GM12878 (cell line): Measurements from ENCODE around the gene TRMU. TPM values are rescaled to one million over a fixed set of nuclear protein-coding genes. Genes with fewer than 3 reads are reported as not detected.

Experiments
- ASH2L ChIP-seq: fragments of 300-600, 200-600 bp; sonication (generic); IDR thresholded peaks from 2 replicates; pipeline ENCODE4 v1.6.1; 2017; ENCODE audit warnings: low read depth, mild to moderate bottlenecking, borderline replicate concordance
- BACH1 ChIP-seq: fragments of 450-650 bp; IDR thresholded peaks from 2 replicates; pipeline ENCODE4 v1.6.1; 2017; ENCODE audit warnings: mild to moderate bottlenecking, borderline replicate concordance
- BHLHE40 ChIP-seq, 2 experiments: fragments of 450-650 bp in 1 of 2; IDR thresholded peaks; 2 replicates each; pipeline ENCODE4 v1.6.1; 2011 to 2017; ENCODE audit warnings: low read depth in 2 of 2, borderline replicate concordance in 1 of 2, improper control_type of control experiment in 1 of 2, low read length in 1 of 2, mild to moderate bottlenecking in 1 of 2
- CBFB ChIP-seq: IDR thresholded peaks from 2 replicates; pipeline ENCODE4 v1.6.1; 2016; ENCODE audit warnings: antibody characterized with exemption, low read depth
- CEBPZ ChIP-seq: fragments of 150-350 bp; IDR thresholded peaks from 2 replicates; pipeline ENCODE4 v1.6.1; 2016; ENCODE audit warnings: low read depth, low read length
- CREM ChIP-seq: IDR thresholded peaks from 2 replicates; pipeline ENCODE4 v1.6.1; 2014; ENCODE audit warnings: antibody characterized with exemption, low read depth
- E2F4 ChIP-seq: IDR thresholded peaks from 2 replicates; pipeline ENCODE4 v1.6.1; 2012; ENCODE audit warnings: low read depth, low read length, improper control_type of control experiment
- EED ChIP-seq: sonication (generic); IDR thresholded peaks from 2 replicates; pipeline ENCODE4 v1.6.1; 2016; ENCODE audit warnings: antibody characterized with exemption, low read depth
- EP300 ChIP-seq, 2 experiments: fragments of 150-350 bp in 1 of 2; IDR thresholded peaks; 2 replicates each; pipeline ENCODE4 v1.6.1; 2011 to 2012; ENCODE audit warnings: low read depth in 2 of 2, low read length in 2 of 2, borderline replicate concordance in 1 of 2, improper control_type of control experiment in 1 of 2, inconsistent platforms in 1 of 2; ENCODE audit not compliant: control insufficient read depth in 1 of 2
- EZH2 ChIP-seq: IDR thresholded peaks from 2 replicates; pipeline ENCODE4 v1.6.1; 2012; ENCODE audit warnings: low read depth, mild to moderate bottlenecking, control low read depth, inconsistent platforms, low read length, borderline replicate concordance; ENCODE audit not compliant: control insufficient read depth
- FOS ChIP-seq: IDR thresholded peaks from 3 replicates; pipeline ENCODE4 v1.6.1; 2011; ENCODE audit warnings: borderline replicate concordance; ENCODE audit not compliant: insufficient read length; ENCODE audit errors: extremely low read depth
- JUND ChIP-seq: IDR thresholded peaks from 2 replicates; pipeline ENCODE4 v1.6.1; 2012; ENCODE audit warnings: low read depth, mild to moderate bottlenecking, low read length, improper control_type of control experiment, moderate library complexity
- KAT2A ChIP-seq: conservative IDR thresholded peaks from 2 replicates; pipeline ENCODE4 v1.6.1; 2011; ENCODE audit warnings: low read depth, low read length; ENCODE audit not compliant: control insufficient read depth
- LARP7 ChIP-seq: fragments of 450-650 bp; IDR thresholded peaks from 2 replicates; pipeline ENCODE4 v1.6.1; 2017; ENCODE audit warnings: mild to moderate bottlenecking
- NFYB ChIP-seq: IDR thresholded peaks from 2 replicates; pipeline ENCODE4 v1.6.1; 2011; ENCODE audit warnings: low read depth, mild to moderate bottlenecking, low read length, improper control_type of control experiment, moderate library complexity; ENCODE audit not compliant: insufficient read depth
- NR2F1 ChIP-seq: fragments of 450-650 bp; conservative IDR thresholded peaks from 2 replicates; pipeline ENCODE4 v1.6.1; 2017; ENCODE audit warnings: mild to moderate bottlenecking
- PAX8 ChIP-seq: fragments of 450-650 bp; IDR thresholded peaks from 2 replicates; pipeline ENCODE4 v1.6.1; 2017; ENCODE audit warnings: mild to moderate bottlenecking, moderate library complexity
- PML ChIP-seq: IDR thresholded peaks from 2 replicates; pipeline ENCODE4 v1.6.1; 2012; ENCODE audit warnings: low read length, inconsistent platforms
- POLR2A ChIP-seq: IDR thresholded peaks from 2 replicates; pipeline ENCODE4 v1.6.1; 2011; ENCODE audit warnings: low read depth, mild to moderate bottlenecking, low read length
- POLR2AphosphoS5 ChIP-seq: IDR thresholded peaks from 2 replicates; pipeline ENCODE4 v1.6.1; 2011; ENCODE audit warnings: mild to moderate bottlenecking, low read length, inconsistent platforms
- RB1 ChIP-seq: fragments of 450-650 bp; formaldehyde crosslinking; IDR thresholded peaks from 2 replicates; pipeline ENCODE4 v1.6.1; 2017; ENCODE audit warnings: mild to moderate bottlenecking, borderline replicate concordance
- RCOR1 ChIP-seq: conservative IDR thresholded peaks from 2 replicates; pipeline ENCODE4 v1.6.1; 2012; ENCODE audit warnings: low read depth, low read length, improper control_type of control experiment
- RFX5 ChIP-seq: IDR thresholded peaks from 2 replicates; pipeline ENCODE4 v1.6.1; 2011; ENCODE audit warnings: low read depth, low read length, improper control_type of control experiment
- SUZ12 ChIP-seq: fragments of 200-600 bp; sonication (generic); IDR thresholded peaks from one replicate; pipeline ENCODE4 v1.6.1; 2018; ENCODE audit warnings: antibody characterized with exemption, mild to moderate bottlenecking; ENCODE audit not compliant: unreplicated experiment
- TAF1 ChIP-seq: IDR thresholded peaks from 2 replicates; pipeline ENCODE4 v1.6.1; 2011; ENCODE audit warnings: mild to moderate bottlenecking, low read depth, low read length, borderline replicate concordance
- polyA plus RNA-seq, 11 experiments: library from polyadenylated mRNA; depleted of rRNA in 4 of 11; unstranded in 6 of 11; stranded (reverse) in 5 of 11; fragments of >200 nt; fragmentation: Nextera tagmentation in 4 of 11; fragmentation: Illumina TruSeq in 1 of 11; extraction: Ambion mirVana in 4 of 11; extraction: Trizol in 1 of 11; gene quantifications; 1 replicate in 1 of 11; 2 replicates in 10 of 11; pipeline versions ENCODE4 v1.2.1 to v1.2.3, GENCODE V29; 2011 to 2016; ENCODE audit warnings: inconsistent platforms in 2 of 11, missing spikeins in 2 of 11, low read depth in 1 of 11
- total RNA-seq, 4 experiments: library from RNA; depleted of rRNA in 3 of 4; stranded (reverse); fragments of >200 nt in 3 of 4; fragmentation: Illumina TruSeq in 1 of 4; extraction: Trizol in 1 of 4; gene quantifications; 2 replicates each; pipeline versions ENCODE4 v1.2.1 to v1.2.3, GENCODE V29; 2013 to 2021
- TF ChIP-seq, protein P1 (sequence below): IDR thresholded peaks from 2 replicates; pipeline ENCODE4 v1.6.1; 2011; ENCODE audit warnings: borderline replicate concordance, low read depth, mild to moderate bottlenecking, moderate library complexity, mixed read lengths, low read length; ENCODE audit not compliant: insufficient read depth; ENCODE audit errors: extremely low read length

Gene TRMU
- total and polyA plus RNA-seq, 10 of the 15 experiments (the other 5 are each of a cell fraction or from before 2014, with no cell fraction given), result 3.5 to 57.0 (median 44.0) TPM

DNA sequence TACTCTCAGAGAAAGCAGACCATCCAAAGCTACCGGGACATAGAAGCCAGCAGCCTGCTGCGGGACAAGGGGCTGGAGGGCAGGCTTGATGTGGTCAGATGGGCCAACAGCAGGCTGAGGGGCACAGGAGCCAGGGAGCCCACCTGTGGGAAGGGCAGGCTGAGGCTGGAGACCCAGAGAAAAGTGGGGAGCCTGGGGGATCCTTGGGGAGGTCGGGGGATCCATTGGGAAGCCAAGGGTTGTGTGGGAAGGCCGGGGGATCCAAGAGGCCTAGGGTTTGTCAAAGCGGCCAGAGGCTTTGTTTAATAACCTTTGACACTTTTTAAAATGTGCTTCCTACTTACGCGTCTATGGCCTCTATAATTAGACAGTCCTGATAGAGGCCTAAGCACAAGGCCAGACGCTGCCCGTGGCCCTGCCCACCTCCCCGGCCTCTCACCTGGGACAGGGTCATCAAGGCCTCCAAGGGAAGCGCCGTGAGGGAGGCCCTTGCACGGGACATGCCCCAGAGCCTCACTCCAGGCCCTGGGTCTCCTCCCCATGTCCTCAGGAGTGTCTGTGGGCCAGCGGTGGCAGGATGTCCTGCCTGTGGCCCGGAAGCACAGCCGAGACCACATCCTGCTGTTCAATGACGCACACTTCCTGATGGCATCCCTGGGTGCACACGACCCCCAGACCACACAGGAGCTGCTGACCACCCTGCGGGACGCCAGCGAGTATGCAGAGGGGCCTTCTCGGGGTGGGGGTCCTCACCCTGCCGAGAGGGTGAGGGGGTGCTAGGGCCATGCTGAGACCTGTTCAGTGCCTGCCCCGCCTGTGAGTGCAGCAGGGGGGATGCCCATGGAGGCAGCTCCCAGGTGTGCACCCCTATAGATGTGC lies 47.4 kb upstream of the TRMU start (continued):
- no peak for TF ChIP-seq FOS
- TF ChIP-seq E2F4, result no peak
- TF ChIP-seq JUND, result no peak
- peak; percentile 94 for TF ChIP-seq POLR2A
- TF ChIP-seq CREM, result peak; percentile 79
- no peak for TF ChIP-seq KAT2A
- no peak for TF ChIP-seq EZH2
- TF ChIP-seq NR2F1, result peak; percentile 70; the same call in 1 of the 2 replicates
- peak; percentile 47; the same call in 1 of the 2 replicates for TF ChIP-seq BACH1
- no peak for TF ChIP-seq RFX5
- TF ChIP-seq RCOR1, result no peak
- peak; percentile 93 for TF ChIP-seq POLR2AphosphoS5
- peak; percentile 47 for TF ChIP-seq LARP7
- peak; percentile 73; the same call in 1 of the 2 replicates for TF ChIP-seq EED
- no peak for TF ChIP-seq SUZ12
- peak in 1 of 2 experiments; percentile 43; a peak in 1 of 4 replicates for TF ChIP-seq EP300 (IDR thresholded peaks at IDR 0.05; ENCODE audit: borderline replicate concordance in 1 of 2, control insufficient read depth in 1 of 2, low read depth in 2 of 2, low read length in 2 of 2)
- peak; percentile 66; the same call in 1 of the 2 replicates for TF ChIP-seq PML
- peak; percentile 82 for TF ChIP-seq TAF1
- no peak for TF ChIP-seq NFYB
- TF ChIP-seq CEBPZ, result no peak
- TF ChIP-seq CBFB, result peak; percentile 92
- no peak; the same call in 1 of the 2 replicates for TF ChIP-seq RB1
- peak; percentile 51 to 83; a peak in 3 of 4 replicates for TF ChIP-seq BHLHE40 (IDR thresholded peaks at IDR 0.05; ENCODE audit: borderline replicate concordance in 1 of 2, low read depth in 2 of 2, low read length in 1 of 2)
- no peak for TF ChIP-seq ASH2L
- TF ChIP-seq, protein P1, sequence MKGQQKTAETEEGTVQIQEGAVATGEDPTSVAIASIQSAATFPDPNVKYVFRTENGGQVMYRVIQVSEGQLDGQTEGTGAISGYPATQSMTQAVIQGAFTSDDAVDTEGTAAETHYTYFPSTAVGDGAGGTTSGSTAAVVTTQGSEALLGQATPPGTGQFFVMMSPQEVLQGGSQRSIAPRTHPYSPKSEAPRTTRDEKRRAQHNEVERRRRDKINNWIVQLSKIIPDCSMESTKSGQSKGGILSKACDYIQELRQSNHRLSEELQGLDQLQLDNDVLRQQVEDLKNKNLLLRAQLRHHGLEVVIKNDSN, result no peak
- TF ChIP-seq PAX8, result no peak
